T1000 (cell line): ENCODE data around the gene CFAP53.
"Not testable (repeated sequence)": the region's sequence is repeated elsewhere in the genome, so short reads cannot be mapped to it uniquely, and the experiment has no call there.

Experiments
- DNase-seq: peaks from one replicate; lab custom pipeline; 2025; ENCODE audit warnings: mixed read lengths; lab: John Stamatoyannopoulos, UW

The CFAP53 gene

GRCh38 chr18:50266248-50266704 is at the start of gene CFAP53:
CFAP53 (minus strand) TSS chr18:50266495; CDS start chr18:50266404, 91 bp downstream.
- peak; percentile 42 for DNase-seq

DNA sequence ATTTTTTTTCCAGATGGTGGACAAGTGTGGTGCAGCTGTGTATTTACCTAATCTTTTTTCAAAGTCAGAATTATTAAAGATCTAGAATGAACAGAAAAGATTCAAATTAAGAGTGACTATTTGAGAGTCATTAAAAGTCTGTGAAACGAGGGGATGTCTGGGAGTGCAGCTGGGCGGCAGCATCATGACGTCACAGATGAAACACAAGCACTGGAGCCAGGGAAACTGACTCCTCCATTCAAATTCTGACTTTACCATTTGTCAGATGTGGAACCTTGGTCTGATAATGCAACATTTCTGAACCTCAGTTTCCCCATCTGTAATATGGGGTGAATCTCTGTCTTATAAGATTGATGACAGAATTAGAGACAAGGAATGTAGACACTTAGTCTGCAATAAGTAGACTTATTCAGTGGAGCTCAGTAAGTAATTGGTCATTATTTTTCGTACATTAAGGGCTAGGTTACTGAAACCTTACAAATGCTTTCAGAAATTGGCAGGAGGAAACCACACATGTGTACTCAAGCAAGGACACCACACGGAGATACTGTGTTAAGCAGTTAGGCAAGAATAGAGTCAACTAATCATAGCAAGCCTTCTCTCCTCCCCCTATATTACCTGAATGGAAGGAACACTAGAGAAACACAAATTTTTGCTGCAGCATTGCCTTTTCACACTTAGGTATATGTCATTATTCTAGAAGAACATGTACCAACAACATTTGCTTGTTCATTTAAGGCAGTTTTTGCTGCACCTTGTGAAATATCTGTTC is 49.0 kb upstream of the CFAP53 start:
- DNase-seq: no peak

DNA sequence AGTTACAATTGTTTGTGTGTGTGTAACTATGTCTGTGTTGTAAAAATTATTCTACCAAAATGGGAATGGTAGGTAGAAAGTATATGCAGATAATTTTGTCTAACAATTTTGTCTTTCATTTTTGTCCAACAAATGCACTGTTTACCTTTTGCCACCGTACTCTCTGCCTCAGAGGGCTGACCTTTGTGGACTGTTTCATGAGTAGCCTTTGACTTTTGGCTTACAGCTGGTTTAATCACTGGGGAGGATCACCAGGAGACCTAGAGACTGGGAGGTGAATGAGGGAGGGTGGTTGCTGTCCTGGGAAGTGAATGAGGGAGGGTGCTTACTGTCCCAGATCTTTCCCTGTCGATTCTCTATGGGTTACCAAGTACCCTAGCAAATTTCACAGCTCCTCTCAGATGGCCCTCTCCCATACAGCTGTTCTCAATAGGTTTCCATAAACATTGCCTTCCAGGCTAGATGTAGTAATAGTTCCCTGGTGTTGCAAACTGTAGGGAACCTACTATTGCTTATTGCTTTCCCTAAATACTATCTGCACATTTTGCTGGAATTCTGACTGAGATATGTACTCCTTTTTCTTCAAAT is 47.7 kb upstream of the CFAP53 start:
- no peak for DNase-seq

GRCh38 chr18:50313031-50313607 is 46.8 kb upstream of the CFAP53 start:
- DNase-seq: no peak

GRCh38 chr18:50312296-50313030 is 46.2 kb upstream of the CFAP53 start:
- no peak for DNase-seq

- no peak for DNase-seq
Measured at GRCh38 chr18:50311650-50312049, 45.4 kb upstream of the CFAP53 start.

- DNase-seq: no peak
Measured at GRCh38 chr18:50310080-50310479, 43.8 kb upstream of the CFAP53 start.

- not testable (repeated sequence) for DNase-seq
Measured at GRCh38 chr18:50308851-50309250, 42.6 kb upstream of the CFAP53 start.

- peak; percentile 45 for DNase-seq
Measured at GRCh38 chr18:50307738-50308470, 41.6 kb upstream of the CFAP53 start.

DNA sequence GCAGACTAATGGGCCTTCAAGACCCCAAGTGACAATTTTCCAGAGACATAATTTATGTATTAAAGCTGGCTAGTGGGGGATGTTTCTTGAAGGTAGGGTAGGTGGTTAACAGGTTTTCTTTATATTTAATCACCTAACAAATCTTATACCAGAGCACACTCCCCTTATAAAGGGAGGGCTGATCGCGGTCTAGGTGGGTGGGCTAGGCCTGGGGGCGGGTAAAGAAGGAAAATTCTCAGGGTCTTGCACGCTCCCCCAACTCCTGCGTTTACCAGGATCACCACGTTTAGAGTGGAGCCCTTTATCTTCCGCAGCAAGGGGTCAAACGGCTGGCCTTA is 41.1 kb upstream of the CFAP53 start:
- DNase-seq: no peak

GRCh38 chr18:50306944-50307343 is 40.6 kb upstream of the CFAP53 start:
- DNase-seq: no peak

- DNase-seq: no peak
Measured at GRCh38 chr18:50301074-50301473, 34.8 kb upstream of the CFAP53 start.

GRCh38 chr18:50299626-50300388 is 33.5 kb upstream of the CFAP53 start:
- no peak for DNase-seq

GRCh38 chr18:50298443-50299284 is 32.4 kb upstream of the CFAP53 start:
- DNase-seq: no peak

- DNase-seq: peak; percentile 6
Measured at GRCh38 chr18:50297621-50298442, 31.5 kb upstream of the CFAP53 start.

DNA sequence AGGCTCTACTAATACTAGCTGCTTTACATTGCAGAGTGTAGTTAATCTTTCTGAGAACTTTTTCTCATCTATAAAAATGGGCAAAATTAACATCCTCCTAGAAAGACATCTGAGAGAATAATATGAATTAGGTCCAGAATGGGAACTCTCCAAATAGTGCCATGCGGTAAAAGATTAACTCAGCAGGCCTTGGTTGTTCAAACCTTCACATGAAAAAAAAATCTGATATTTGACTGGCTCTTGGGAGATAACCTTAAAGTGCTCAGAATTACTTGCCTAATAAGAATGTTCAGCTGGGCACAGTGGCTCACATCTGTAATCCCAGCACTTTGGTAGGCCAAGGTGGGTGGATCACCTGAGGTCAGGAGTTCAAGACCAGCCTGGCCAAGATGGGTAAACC is 26.7 kb upstream of the CFAP53 start:
- no peak for DNase-seq

DNA sequence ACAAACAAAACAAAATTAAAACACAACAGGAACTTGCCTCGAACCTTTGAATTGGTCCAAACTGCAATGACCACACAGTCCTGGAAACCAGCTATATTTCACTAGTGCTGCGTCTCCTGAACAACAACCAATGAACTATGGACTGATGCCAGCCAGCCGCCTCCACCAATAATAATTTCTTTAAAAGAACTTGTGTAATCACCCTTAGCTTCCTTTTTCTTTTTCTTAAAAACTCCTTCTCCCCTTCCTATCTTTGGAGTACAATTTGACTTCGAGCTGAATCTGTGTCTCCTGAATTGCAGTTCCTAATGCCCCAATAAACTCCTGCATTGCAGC is 22.8 kb upstream of the CFAP53 start:
- no peak for DNase-seq

DNA sequence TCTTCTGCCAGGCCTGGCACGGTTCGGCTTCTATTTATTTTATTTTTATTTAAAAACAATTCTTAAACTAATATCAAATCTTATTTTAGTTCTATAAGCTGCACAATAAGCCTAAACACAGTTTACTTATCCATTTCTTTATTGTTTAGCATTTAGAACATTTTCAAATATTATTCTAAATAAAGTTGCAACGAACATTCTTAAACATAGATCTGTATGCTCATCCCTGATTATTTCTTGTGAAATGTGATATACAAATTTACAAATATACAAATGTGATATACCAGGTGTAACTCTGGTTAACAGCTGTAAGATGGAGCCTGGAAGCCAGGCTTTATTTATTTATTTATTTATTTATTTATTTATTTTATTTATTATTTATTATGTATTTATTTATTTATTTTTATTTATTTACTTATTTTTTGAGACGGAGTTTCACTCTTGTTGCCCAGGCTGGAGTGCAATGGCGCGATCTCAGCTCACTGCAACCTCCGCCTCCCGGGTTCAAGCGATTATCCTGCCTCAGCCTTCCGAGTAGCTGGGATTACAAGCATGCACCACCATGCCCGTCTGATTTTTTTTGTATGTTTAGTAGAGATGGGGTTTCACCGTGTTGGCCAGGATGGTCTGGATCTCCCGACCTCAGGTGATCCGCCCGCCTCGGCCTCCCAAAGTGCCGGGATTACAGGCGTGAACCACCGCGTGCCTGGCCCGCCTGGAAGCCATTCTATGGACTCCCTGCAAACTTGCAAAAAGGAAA is 22.2 kb upstream of the CFAP53 start:
- not testable (repeated sequence) for DNase-seq
